Astrocyte of the spinal cord (primary cell): Measurements from ENCODE around the gene CGB5.
A peak's percentile ranks its signal among the peaks of the same experiment; 100 is the strongest.
"Not testable (repeated sequence)": the region's sequence is repeated elsewhere in the genome, so short reads cannot be mapped to it uniquely, and the experiment has no call there.

Source experiments
- DNase-seq: peaks from one replicate; pipeline ENCODE4 v3.0.0; 2011; ENCODE audit warnings: low read depth, low spot score
- H3K4me3 ChIP-seq: 2 replicates; pipeline ENCODE4 v1.5.1; 2011; ENCODE audit warnings: low read depth, mild to moderate bottlenecking, low read length, moderate library complexity
- in situ Hi-C: cut with HindIII; loops from 2 replicates; pipeline ENCODE4 v1.10.0; 2017; ENCODE audit warnings: low sequenced_read_pairs
- TF ChIP-seq, protein P1 (sequence below): IDR thresholded peaks from 2 replicates; pipeline ENCODE4 v1.5.1; 2012; ENCODE audit warnings: low read depth, mild to moderate bottlenecking, low read length, inconsistent platforms

Gene CGB5

GRCh38 chr19:49043548-49043947 is at the start of gene CGB5:
CGB5 (plus strand) TSS chr19:49043848; CDS start chr19:49044210, 362 bp downstream.
- in situ Hi-C loops, DNase-seq, H3K4me3 ChIP-seq: not testable (repeated sequence)

DNA sequence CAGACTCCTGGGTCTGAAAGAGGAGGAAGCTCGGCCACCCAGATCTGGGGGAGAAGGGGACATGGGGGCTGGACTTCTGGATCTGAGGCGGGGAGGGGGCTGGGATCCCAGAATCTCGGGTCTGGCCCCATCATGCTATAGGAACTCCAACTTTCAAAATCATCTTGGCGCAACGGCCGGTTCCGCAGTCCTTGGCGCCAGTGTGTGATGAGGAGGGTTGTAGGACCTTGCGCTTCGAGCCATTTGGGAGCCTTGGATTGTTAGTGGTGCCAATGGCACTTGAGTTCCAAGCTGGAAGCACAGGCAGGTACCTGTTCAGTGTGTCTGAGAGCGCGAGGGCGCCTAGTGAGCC is 49.6 kb upstream of the CGB5 start:
- TF ChIP-seq, protein P1, sequence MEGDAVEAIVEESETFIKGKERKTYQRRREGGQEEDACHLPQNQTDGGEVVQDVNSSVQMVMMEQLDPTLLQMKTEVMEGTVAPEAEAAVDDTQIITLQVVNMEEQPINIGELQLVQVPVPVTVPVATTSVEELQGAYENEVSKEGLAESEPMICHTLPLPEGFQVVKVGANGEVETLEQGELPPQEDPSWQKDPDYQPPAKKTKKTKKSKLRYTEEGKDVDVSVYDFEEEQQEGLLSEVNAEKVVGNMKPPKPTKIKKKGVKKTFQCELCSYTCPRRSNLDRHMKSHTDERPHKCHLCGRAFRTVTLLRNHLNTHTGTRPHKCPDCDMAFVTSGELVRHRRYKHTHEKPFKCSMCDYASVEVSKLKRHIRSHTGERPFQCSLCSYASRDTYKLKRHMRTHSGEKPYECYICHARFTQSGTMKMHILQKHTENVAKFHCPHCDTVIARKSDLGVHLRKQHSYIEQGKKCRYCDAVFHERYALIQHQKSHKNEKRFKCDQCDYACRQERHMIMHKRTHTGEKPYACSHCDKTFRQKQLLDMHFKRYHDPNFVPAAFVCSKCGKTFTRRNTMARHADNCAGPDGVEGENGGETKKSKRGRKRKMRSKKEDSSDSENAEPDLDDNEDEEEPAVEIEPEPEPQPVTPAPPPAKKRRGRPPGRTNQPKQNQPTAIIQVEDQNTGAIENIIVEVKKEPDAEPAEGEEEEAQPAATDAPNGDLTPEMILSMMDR = no peak
- H3K4me3 ChIP-seq = peak overlapping the region; percentile 74
- DNase-seq = no peak
- in situ Hi-C loops = no loop called here

GRCh38 chr19:48997972-48998371 is 45.7 kb upstream of the CGB5 start:
- TF ChIP-seq, protein P1 = peak; percentile 68
- peak; percentile 49 for DNase-seq
- H3K4me3 ChIP-seq = no peak overlapping the region
- in situ Hi-C loops = no loop called here

DNA sequence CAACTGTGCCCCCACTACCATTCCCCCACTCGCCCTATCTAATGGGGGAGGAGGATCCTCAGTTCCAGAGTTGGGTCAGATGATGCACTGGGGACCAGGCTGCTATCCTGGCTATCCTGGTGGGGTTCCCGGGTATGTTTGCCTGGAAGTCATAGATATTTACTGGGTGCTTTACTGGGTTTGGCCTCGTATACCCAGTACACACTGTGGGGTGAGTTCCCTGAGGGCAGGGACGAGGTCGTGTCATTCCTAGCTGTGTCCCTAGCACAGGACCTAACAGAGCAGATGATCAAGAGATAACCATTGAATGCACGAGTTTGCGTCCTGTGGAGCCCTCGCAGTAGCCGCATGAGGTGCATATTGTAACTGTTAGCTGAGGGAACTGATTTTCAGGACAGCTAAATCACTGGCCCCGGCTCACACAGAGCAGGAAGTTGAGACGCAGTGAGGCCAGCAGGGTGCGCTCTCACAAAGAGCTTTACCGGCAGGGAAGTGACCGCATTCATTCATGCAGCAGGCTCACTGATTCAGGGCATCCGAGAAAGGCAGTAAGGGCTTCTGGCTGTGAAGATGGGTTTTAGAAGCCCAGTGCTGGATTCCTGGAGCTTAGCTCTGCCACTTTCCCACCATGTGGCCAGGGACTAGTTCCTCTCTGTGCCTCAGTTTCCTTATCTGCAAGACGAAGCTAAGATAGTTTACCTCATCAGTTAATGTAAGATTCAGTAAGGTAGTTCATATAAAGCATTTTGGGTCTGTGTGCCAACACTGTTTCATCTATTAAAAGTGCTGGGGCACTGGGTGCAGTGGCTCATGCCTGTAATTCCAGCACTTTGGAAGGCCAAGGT is 43.9 kb upstream of the CGB5 start:
- peak; percentile 73 for DNase-seq
- in situ Hi-C loops = no loop called here
- TF ChIP-seq, protein P1 = peak; percentile 89
- H3K4me3 ChIP-seq = no peak overlapping the region

- no peak for DNase-seq
- H3K4me3 ChIP-seq = no peak overlapping the region
- in situ Hi-C loops = no loop called here
- TF ChIP-seq, protein P1 = no peak
Measured at GRCh38 chr19:49004133-49004532, 39.5 kb upstream of the CGB5 start.

GRCh38 chr19:49004964-49005614 is 38.6 kb upstream of the CGB5 start:
- no peak overlapping the region for H3K4me3 ChIP-seq
- TF ChIP-seq, protein P1 = no peak
- in situ Hi-C loops = no loop called here
- DNase-seq = no peak

GRCh38 chr19:49006905-49007304 is 36.7 kb upstream of the CGB5 start:
- in situ Hi-C loops = no loop called here
- TF ChIP-seq, protein P1 = no peak
- H3K4me3 ChIP-seq = no peak overlapping the region
- no peak for DNase-seq
